ENCODE results near the gene PSME2.

DNA sequence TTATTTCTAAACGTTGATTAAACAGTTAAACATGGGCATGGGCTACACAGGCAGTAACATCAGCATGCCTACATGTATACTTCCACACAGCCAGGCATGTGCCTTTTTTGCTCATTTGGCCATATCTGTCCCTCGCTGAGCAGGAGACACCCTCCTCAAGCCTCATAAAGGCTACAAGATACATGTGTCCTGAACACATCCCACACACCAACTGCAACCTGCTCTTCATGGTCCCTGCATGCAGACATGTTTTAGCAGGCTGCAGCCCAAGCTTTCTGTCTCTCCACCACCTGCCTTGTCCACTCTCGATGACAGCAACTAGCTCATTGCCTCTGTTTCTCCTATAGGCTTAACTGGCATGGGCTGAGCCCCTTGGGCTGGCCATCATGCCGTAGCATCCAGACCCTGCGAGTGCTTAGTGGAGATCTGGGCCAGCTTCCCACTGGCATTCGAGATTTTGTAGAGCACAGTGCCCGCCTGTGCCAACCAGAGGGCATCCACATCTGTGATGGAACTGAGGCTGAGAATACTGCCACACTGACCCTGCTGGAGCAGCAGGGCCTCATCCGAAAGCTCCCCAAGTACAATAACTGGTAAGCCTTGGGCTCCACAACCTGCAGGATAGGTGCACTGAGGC lies 49.7 kb downstream of the PSME2 start:
- TF ChIP-seq CTCF (conservative IDR thresholded peaks at IDR 0.05): no peak
- no peak for TF ChIP-seq ZFX (IDR thresholded peaks at IDR 0.05)
